A549 treated with CORT108297 at 1 μM for 4 hours (cell line): Measurements from ENCODE around the gene MMP27. TPM values are rescaled to one million over a fixed set of nuclear protein-coding genes. Genes with fewer than 3 reads are reported as not detected.

Source experiments
- total RNA-seq: library from RNA; stranded (reverse); fragments of 200-300 nt; extraction: Qiagen RNA extraction; gene quantifications from 5 replicates; pipeline ENCODE4 v1.2.3, GENCODE V29; 2022

Gene MMP27
- not detected in 5 replicates for total RNA-seq

GRCh38 chr11:102705626-102706025 is at the start of gene MMP27:
Gene MMP27, minus strand, starts transcription at chr11:102705769. Its CDS starts 55 bp downstream, at chr11:102705714.

GRCh38 chr11:102724904-102725500 is 19.4 kb upstream of the MMP27 start, which contains the start of gene MMP8:
Gene MMP8, minus strand, starts transcription at chr11:102724954. Its CDS starts 99 bp downstream, at chr11:102724855.

Other genes starting within 250 kb of the MMP27 start
- 21.2 to 33.1 TPM (median 24.6 TPM) in 5 replicates for gene MMP7, start 175.0 kb downstream of the MMP27 start, total RNA-seq
- 0.03 TPM in 1 of 5 replicates, not detected in the others for gene MMP20, start 80.4 kb downstream of the MMP27 start, total RNA-seq
- gene MMP8, start 19.2 kb upstream of the MMP27 start, total RNA-seq: not detected in 5 replicates
- 0.59 to 1.3 TPM (median 0.88 TPM) in 5 replicates for gene MMP10, start 74.9 kb upstream of the MMP27 start, total RNA-seq
- gene MMP1, start 92.4 kb upstream of the MMP27 start, total RNA-seq: 0.47 to 1.2 TPM (median 0.86 TPM) in 5 replicates
- gene MMP3, start 137.8 kb upstream of the MMP27 start, total RNA-seq: 0.03 to 0.41 TPM (median 0.39 TPM) in 3 of 5 replicates, not detected in the others
- 0.05 to 0.07 TPM (median 0.06 TPM) in 3 of 5 replicates, not detected in the others for gene MMP12, start 169.2 kb upstream of the MMP27 start, total RNA-seq
- 0.05 TPM in 2 of 5 replicates, not detected in the others for gene MMP13, start 250.0 kb upstream of the MMP27 start, total RNA-seq